GM21619 (cell line): ENCODE data around the gene CRYGC.

ENCODE experiments used
- ATAC-seq: cut with Tn5 transposase; IDR thresholded peaks from one replicate; pipeline ENCODE4 v1.9.1; 2021; ENCODE audit not compliant: unreplicated experiment

Gene CRYGC

GRCh38 chr2:208097313-208097712 lies 32.3 kb downstream of the CRYGC start:
- no peak for ATAC-seq

GRCh38 chr2:208096080-208096479 lies 33.5 kb downstream of the CRYGC start:
- no peak for ATAC-seq

GRCh38 chr2:208093128-208093527 lies 36.5 kb downstream of the CRYGC start:
- no peak for ATAC-seq

DNA sequence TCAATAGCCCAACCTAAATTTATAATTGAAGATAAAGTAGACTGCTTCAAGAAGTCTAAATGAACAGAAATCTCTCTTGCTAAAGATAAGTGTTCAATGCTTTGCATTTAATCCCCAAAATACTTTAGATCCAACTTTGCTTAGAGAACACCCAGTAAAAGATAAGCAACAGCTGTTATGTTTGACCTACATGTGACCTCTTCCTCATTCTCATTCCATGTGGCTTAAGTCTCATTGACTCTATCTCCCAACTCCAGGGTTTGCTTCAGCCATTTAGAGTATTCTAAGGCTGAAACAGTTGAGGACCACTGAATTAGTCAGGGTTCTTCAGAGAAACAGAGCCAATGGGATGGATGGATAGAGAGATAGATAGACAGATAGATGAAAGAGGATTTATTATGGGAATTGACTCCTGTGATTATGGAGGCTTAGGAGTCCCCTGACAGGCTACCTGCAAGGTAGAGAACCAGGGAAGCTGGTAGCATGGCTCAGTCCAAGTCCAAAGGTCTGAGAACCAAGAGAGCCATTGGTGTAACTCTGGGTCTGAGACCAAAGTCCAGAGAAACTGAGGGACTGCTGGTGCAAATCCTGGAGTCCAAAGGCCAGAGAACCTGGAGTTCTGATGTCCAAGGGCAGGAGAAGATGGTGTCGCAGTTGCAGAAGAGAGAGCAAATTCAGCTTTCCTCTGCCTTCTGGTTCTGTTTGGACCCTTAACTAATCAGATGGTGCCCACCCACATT lies 37.4 kb downstream of the CRYGC start:
- no peak for ATAC-seq

DNA sequence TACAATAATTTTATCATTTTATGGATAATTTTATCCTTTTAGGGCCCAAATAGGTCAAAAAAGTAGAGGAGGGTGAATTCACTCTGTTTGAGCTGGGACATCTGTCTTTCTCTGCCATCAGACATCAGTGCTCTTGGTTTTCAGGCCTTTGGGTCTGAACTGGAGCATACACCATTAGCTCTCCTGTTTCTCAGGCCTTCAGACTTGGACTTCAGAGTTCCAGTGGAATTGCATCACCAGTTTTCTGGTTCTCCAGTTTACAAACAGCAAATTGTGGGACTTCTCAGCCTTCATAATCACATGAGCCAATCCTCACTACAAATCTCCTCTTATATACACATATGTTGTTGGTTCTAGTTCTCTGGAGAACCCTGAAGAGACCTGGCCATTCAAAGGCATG lies 39.2 kb downstream of the CRYGC start:
- no peak for ATAC-seq

DNA sequence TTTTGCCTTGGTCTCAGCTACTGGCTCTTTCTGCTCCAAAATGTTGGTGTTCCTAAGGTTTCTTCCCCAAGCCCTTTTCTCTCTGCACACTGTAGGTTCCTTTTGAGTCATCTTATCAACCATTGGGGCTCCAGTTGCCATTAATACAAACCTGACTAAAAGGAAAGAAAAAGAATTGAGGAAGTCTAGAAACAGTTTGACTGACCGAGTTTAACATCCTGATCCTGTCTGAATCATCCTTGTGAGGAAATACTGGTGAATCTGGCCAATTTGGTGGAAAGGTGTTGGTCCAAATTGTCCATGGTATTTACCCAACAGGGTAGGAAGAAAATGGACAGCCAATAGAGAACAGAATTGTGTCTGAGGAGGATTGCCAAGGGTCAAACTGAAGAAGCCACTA lies 43.6 kb downstream of the CRYGC start:
- no peak for ATAC-seq

- no peak for ATAC-seq
Observed at GRCh38 chr2:208083807-208084206, 45.8 kb downstream of the CRYGC start.
